HG03342 (cell line): ENCODE measurements around the gene PIPOX.

Experiments used
- ATAC-seq: cut with Tn5 transposase; IDR thresholded peaks from one replicate; pipeline ENCODE4 v1.9.1; 2021; ENCODE audit warnings: mild to moderate bottlenecking, moderate library complexity; ENCODE audit not compliant: unreplicated experiment

PIPOX gene

DNA sequence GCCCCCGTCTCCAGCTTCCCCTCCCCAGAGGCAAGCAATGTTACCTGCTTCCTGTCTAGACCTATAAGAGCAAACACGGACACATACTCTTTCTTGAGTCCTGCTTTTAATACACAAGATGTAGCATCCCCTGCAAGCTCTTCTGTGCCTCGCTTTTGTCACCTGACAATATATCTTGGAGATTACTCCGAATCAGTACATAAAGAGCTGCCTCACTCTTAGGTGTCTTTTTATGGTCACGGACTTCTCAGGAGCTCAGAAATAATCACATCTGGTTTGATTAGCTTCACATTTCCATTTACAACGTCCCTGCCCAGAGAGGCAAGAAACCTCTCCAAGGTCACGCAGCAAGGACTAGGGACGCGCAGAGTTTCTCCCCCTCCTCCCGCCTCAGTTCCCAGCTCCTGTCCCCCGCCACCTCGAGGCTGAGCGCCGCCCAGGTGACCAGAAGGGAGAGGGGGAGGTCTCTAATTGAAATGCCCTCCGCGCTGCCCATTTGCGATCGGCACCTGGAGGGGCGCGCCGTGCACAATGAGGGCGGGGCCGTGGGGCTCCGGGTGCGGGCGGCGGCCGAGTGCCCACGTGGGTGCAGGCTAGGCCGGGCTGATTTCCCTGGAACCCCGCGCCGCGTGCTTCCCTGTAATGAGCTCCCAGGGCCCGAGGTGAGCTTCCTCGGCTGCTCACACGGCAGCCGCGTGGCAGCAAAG, 23.3 kb upstream of the PIPOX start:
- ATAC-seq = no peak

DNA sequence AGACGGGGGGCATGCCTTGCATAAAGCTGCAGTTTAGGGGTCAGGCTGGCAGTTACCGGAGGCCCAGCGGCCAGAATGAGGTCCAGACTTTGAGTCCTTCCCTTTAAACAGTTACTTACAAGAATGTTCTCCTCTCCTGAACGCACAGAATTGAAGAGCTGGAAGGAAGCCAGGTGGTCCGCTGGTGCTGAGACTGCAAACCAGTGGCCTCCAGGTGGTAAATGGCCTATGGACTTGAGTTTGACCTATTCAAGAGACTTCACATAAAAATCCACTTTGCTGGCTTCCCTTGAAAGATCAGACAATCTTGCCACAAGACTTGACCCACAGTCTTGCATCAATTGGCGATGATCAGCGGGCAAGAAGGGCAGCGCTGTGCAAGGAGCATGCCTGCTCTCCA, 22.4 kb upstream of the PIPOX start:
- no peak for ATAC-seq

- no peak for ATAC-seq
Measured at GRCh38 chr17:29021226-29021625, 21.7 kb upstream of the PIPOX start.

DNA sequence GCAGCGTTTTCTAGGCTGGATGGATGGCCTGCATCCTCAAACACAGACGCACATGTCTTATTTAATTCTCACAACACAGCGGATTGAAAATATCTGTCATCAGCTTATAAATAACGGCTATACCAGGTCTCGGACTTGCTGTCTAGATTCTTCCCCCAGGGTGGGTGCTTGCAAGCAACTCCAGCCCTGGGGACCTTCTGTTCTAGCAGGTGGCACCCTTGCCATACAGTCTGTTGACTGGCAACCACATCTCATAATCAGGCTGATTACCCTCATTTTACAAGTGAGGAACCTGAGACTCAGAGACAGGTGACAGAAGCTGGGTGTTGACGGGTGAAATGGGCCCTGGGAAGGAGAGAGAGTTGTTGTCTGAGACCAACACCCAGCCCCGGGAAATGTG, 20.9 kb upstream of the PIPOX start:
- no peak for ATAC-seq

GRCh38 chr17:29024316-29024952, 18.5 kb upstream of the PIPOX start:
- ATAC-seq = no peak

DNA sequence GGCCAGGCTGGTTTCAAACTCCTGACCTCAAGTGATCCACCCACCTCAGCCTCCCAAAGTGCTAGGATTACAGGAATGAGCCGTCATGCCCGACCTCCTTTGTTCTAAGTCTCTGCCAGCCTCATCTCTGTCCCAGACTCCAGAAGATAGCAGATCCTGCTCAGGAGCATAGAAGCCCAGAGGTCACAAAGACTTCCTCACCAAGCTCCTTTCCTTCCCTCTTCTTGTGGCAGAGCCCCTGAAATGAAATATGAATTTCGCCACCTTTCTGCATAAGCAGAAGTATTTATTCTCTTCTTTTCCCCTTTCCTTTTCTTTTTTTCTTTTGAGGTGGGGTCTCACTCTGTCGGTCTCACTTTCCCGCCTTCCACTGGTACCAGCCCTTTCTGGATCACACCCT, 11.5 kb upstream of the PIPOX start:
- ATAC-seq = no peak

- ATAC-seq = no peak
Measured at GRCh38 chr17:29032013-29032856, 10.7 kb upstream of the PIPOX start.

DNA sequence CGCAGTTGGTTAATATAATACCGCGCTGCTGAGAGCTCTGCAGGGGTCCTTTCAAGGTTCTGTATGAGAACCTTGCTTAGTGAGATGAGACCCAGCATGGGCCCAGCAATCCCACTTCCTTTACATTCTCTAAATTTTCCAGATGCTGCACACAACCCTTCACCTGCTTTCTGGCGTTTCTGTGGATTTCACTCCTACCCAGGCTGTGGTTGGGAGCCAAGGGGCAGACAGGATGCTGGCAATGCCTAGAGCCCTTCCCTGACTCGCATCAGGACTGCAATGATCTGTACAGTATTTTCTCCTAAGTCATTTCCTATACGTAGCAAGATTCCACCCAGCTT, 10.1 kb upstream of the PIPOX start:
- no peak for ATAC-seq

GRCh38 chr17:29034510-29034909, 8.4 kb upstream of the PIPOX start:
- no peak for ATAC-seq

DNA sequence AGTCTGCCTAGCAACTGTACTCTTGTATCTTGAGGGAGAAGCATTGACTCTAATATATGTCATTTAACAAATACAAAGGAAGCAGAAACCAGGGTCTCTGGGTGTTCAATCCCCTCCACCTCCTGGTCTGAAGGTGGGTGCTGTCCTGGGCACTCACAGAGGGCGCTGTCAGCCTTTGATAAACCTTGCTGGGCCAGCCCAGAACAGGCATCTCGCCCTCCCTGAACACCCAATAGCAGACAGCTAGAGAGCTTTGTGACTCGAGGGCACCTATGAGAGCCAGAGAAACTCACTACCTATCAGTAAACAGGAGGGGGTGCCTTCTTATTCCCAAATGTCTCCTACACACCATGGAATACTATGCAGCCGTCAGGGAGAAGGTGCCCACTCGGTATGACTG, 6.4 kb upstream of the PIPOX start:
- ATAC-seq = no peak

DNA sequence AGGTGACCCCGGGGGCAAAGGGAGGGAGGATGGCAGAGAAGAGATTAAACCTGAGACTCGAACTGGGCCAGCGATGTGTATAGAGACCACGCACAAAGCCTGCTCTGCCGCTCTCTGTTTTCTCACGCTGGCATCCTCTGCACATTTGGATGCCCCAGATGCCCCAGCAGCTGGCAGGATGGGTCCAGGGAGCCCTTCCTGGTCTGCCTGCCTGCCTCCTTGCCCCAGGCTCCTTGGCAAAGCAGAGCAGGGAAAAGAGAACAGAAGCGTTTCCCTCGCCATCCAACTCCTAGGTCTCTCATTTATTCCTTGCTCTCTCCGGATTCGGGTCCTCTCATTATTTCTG, 5.2 kb upstream of the PIPOX start:
- ATAC-seq = no peak

DNA sequence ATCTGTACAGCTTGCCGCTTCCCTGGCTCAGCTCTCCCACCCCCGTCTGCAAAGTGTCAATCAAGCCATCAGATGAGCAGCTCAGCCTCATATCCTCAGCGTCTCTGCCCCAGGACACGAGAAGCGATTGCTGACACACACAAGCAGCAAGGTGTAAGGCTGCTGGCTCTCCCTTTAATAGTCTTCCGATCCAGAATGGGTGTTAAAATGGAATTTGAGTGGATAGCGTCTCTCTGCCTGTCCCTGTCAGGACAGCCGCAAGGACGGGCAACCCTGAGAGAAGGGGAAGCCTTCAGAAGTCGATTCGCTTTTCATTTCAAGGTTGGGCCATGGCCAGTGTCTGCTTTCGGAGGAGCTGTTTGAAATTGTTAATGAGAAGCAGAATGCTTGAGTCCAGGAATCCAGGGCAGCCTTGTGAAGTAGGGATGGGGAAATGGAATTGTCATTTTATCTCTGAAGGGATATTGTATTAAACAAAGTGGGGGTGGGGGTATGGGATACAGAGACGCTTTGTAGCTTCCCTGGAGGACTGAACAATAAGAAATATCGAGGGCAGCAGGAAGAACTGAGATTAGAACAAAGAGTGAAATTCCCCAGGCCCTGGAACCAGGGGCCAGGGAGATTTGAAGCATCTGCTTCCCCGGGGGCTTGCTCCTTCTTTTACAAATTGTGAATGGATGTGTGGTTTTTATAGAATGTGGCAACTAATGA, 4.7 kb upstream of the PIPOX start:
- ATAC-seq = no peak

DNA sequence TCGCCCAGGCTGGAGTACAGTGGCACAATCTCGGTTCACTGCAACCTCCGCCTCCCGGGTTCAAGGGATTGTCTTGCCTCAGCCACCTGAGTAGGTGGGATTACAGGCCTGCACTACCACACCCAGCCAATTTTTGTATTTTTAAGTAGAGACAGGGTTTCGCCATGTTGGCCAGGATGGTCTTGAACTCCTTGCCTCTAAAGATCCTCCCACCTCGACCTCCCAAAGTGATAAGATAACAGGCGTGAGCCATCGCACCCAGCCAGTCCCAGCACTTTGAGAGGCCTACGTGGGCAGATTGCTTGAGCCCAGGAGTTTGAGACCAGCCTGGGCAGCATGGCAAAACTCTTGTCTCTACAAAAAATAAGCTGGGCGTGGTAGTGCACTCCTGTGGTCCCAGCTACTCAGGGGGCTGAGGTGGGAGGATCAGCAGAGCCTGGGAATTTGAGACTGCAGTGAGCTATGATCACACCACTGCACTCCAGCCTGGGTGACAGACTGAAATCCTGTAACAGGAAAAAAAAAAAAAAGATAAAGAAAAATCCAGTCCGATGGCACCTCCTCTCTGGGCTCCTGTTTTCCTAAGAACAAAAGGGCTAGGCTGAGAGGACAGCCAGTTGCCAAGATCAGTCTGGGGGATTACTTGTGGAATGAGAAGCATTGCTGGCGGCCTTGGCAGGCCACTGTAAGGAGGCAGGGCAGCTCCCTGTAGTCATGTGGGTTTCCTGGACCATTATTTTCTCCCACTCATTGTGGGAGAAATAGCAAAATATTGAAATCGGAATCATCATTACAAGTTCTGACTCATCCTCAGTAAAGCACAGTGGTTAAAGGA, 3.0 kb upstream of the PIPOX start:
- ATAC-seq = no peak

- no peak for ATAC-seq
Measured at GRCh38 chr17:29041091-29041490, 1.9 kb upstream of the PIPOX start.

GRCh38 chr17:29041571-29041970, 1.4 kb upstream of the PIPOX start:
- ATAC-seq = no peak

DNA sequence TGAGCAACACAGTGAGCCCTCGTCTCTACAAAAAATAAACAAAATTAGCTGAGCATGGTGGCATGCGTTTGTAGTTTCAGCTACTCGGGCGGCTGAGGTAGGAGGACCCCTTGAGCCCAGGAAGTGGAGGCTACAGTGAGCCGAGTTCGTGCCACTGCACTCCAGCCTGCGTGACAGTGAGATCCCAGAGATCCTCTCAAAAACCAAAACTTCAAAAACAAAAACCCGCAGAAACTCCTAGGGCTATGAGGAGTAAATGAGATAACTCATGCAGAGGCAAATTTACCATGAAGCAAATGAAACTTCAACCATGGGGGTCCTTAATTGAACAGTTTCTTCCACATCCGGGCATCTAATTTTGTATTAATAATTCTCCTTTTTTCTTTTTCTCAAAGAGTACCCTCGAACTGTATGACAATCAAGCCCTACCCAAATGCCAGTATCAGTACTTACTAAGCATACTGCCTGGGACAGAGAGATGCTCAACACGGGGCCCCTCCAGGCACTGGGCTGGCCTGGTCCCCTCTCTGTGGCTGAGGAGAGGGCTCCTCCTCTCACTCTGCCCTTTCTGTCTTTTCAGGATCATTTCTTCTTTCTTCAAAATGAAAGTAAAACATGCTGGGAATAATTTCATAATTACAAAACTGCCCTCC, 789 bp upstream of the PIPOX start:
- ATAC-seq = no peak

DNA sequence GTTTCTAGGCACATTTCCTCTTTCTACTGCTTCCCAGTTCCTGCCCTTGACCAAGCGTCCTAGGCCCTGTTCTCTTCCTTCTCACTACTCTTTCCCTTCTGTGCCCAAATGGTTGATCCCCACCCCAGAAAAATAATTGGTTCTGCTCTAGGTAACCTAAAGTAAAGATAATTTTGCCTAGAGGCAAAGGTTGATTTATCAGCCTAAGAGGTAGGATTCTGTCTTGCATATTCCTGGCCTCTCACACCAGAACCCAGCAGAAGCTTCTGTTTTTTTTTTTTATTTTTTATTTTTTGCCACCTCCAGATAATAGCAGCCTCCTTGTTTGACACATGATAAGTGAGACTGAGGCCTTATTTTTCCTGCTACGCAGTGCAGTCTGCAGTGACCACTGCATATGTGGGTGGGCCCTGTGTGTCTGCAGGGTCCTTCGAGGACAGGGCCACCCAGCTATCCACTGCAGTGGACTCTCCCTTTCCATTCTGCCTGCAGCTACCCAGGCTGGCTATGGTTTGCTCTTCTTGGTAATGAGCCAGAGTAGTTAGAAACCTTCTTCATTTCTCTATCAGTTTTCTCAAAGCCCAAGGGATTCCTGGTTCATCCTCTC, 701 bp downstream of the PIPOX start:
- no peak for ATAC-seq

- ATAC-seq = no peak
Measured at GRCh38 chr17:29045026-29045425, 2.1 kb downstream of the PIPOX start.

DNA sequence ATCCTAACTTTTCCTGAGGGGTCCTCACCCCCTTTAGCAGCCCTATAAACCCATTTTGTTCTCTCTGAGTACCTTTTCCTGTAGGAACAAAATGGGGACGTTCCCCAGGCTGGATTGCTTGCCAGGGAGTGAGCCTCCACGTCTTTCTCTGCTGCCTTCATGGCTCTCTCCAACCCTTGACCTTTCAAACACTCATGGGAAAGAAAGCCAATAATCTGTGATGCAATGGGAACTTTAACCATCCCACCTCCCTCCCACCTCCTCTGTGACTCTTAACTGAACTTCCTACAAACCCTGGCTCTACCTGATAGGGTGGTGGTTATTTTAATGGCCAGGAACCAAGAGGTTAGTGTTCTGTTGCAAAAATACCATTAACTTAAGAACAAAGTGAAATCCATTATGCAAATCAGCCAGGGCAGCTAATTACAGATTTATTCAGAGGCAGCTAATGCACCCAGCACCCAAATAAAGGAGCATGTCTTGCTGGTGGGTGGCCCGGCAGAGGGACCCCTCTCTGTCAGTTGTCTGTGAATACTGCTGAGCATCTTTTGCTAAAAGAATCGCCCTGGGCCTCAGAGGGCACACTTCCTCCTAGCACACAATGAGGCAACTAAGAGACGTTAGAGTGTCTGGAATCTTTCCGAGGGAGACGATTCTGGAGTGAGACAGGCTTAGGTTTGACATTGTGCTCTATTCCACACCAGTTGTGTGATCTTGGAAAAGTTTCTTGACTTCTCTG, 3.0 kb downstream of the PIPOX start:
- no peak for ATAC-seq
